Aorta (tissue), 5 donors: ENCODE data around the gene TBC1D23. TPM values are rescaled to one million over a fixed set of nuclear protein-coding genes. Genes with fewer than 3 reads are reported as not detected.

ENCODE experiments used
- ATAC-seq: fragments of 200-7000 bp; cut with Tn5 transposase; one replicate; pipeline ENCODE4 v1.9.1; 2022; ENCODE audit warnings: moderate library complexity; ENCODE audit not compliant: low FRiP score
- DNase-seq, 2 donors: peaks; one replicate each; pipeline ENCODE4 v3.0.0-alpha.2; 2020
- H3K27ac ChIP-seq, 2 donors: one replicate each; pipeline ENCODE4 v1.5.1; 2013; ENCODE audit warnings: low read length in 2 of 2, mild to moderate bottlenecking in 2 of 2, moderate library complexity in 2 of 2, control low read depth in 1 of 2, inconsistent platforms in 1 of 2, low read depth in 1 of 2
- H3K27me3 ChIP-seq, 2 donors: one replicate each; pipeline ENCODE4 v1.6.1; 2013; ENCODE audit warnings: control low read depth in 1 of 2, low read length in 1 of 2, mild to moderate bottlenecking in 1 of 2, moderate library complexity in 1 of 2; ENCODE audit not compliant: insufficient read depth in 2 of 2, control insufficient read depth in 1 of 2
- H3K36me3 ChIP-seq, 2 donors: one replicate each; pipeline ENCODE4 v1.6.1; 2013; ENCODE audit warnings: control low read depth in 1 of 2, low read length in 1 of 2, mild to moderate bottlenecking in 1 of 2; ENCODE audit not compliant: insufficient read depth in 2 of 2, control insufficient read depth in 1 of 2
- H3K4me1 ChIP-seq, 2 donors: one replicate each; pipeline ENCODE4 v1.6.1; 2013; ENCODE audit warnings: low read length in 2 of 2, control low read depth in 1 of 2, mild to moderate bottlenecking in 1 of 2, moderate library complexity in 1 of 2; ENCODE audit not compliant: insufficient read depth in 2 of 2, control insufficient read depth in 1 of 2
- H3K4me3 ChIP-seq, 2 donors: one replicate each; pipeline ENCODE4 v1.5.1; 2013; ENCODE audit warnings: low read length in 2 of 2, control low read depth in 1 of 2, mild to moderate bottlenecking in 1 of 2
- H3K9me3 ChIP-seq: one replicate; pipeline ENCODE4 v1.6.1; 2013; ENCODE audit warnings: mild to moderate bottlenecking, low read length; ENCODE audit not compliant: control insufficient read depth
- WGBS, 2 donors: extraction: QIAGEN DNeasy Blood & Tissue Kit; methylation state at CpG; one replicate each; pipeline ENCODE4 v1.1.7; 2013; 5-methylcytosine and 5-hydroxymethylcytosine counted together
- intact Hi-C, 2 donors: fragments of 100-400 bp; cut with DNase I; formaldehyde crosslinking; loops; one replicate each; pipeline versions ENCODE4 v1.14.2 to v1.15.0; 2022
- long read RNA-seq, 2 donors: library from polyadenylated mRNA; unstranded; transcript quantifications; one replicate each; pipeline ENCODE4 v2.0.0, GENCODE V29; 2020 to 2021
- polyA plus RNA-seq, 2 donors: library from polyadenylated mRNA; stranded (reverse); fragments of 200-250 nt; gene quantifications; one replicate each; pipeline ENCODE4 v1.2.3, GENCODE V29; 2013
- total RNA-seq, 2 donors: library from RNA; stranded (reverse); fragmentation: NEBNext Ultra II Directional; extraction: Animal tissue kit (Norgen Biotek cat#: 25700); gene quantifications; one replicate each; pipeline ENCODE4 v1.2.1, GENCODE V29; 2021
- donor health status: healthy with polysubstance abuse.
- donor health status: Bipolar disorder and iron deficiency.
- donor health status: DM: no; HTN: no; CAD: no.
- donor health status: DM: no; HTN: no; CAD: no.
- donor health status: DM: yes; HTN: yes; CAD: no.

The TBC1D23 gene
- total RNA-seq (10 to 100 TPM; 44.1 to 59.3 TPM), polyA plus RNA-seq (10 to 100 TPM; 19.5 to 22.5 TPM)
- long read RNA-seq, donor 1, transcript TBC1D23-202 (19 exons, 3,677 nt) = major isoform, 70 of 124 reads
- long read RNA-seq, donor 1, partial matches to known transcripts = 17 of 124 reads
- long read RNA-seq, donor 1, other reads (novel, unspliced or antisense) = 34 of 124 reads
- long read RNA-seq, donor 2, transcript TBC1D23-202 (19 exons, 3,677 nt) = major isoform, 14 of 32 reads
- long read RNA-seq, donor 2, partial matches to known transcripts = 3 of 32 reads
- long read RNA-seq, donor 2, other reads (novel, unspliced or antisense) = 14 of 32 reads

- no peaks in the 10 kb centered on the region for H3K36me3 ChIP-seq
- DNase-seq (peak; percentile 99), ATAC-seq (peak; percentile 100)
- no peaks in the 10 kb centered on the region for H3K27me3 ChIP-seq
- intact Hi-C loops = no loop called here
- peaks cover 0 to 4% of the 10 kb centered on the region in 2 donors for H3K4me1 ChIP-seq
- H3K4me3 ChIP-seq = peak within 1 kb of the TSS; percentile 72 to 86
- H3K9me3 ChIP-seq = no peaks in the 10 kb centered on the region
- peak within 1 kb of the TSS; percentile 45 to 85 for H3K27ac ChIP-seq
- WGBS, 2 donors = 0% methylated on average over 49 of the region's 49 CpGs
Measured at GRCh38 chr3:100260685-100261484, at the start of gene TBC1D23. Gene TBC1D23 (plus strand): TSS chr3:100260992. CDS start chr3:100261019, 27 bp downstream.

GRCh38 chr3:100213891-100214573 is 46.8 kb upstream of the TBC1D23 start:
- 85 to 87% methylated on average over 7 of the region's 7 CpGs for WGBS, 2 donors
- Histone ChIP-seq H3K27me3 (no peaks in the 10 kb centered on the region), H3K9me3 (no peaks in the 10 kb centered on the region), H3K4me1 (peaks cover 0 to 2% of the 10 kb centered on the region in 2 donors), H3K27ac (no peak overlapping the region), H3K36me3 (no peaks in the 10 kb centered on the region), H3K4me3 (no peak overlapping the region)
- DNase-seq = no peak
- ATAC-seq = no peak
- intact Hi-C loops = loop anchor here in 1 of 2 donors (5.0 kb wide), 1 partner anchor 37 kb away; no protein-coding TSS in a partner anchor

GRCh38 chr3:100214574-100214964 is 46.2 kb upstream of the TBC1D23 start:
- intact Hi-C loops = loop anchor here in 1 of 2 donors (5.0 kb wide), 1 partner anchor 37 kb away; no protein-coding TSS in a partner anchor
- no peaks in the 10 kb centered on the region for H3K36me3 ChIP-seq
- H3K4me3 ChIP-seq = no peak overlapping the region
- DNase-seq (no peak), ATAC-seq (no peak)
- H3K4me1 ChIP-seq = peaks cover 0 to 2% of the 10 kb centered on the region in 2 donors
- WGBS, 2 donors = 86 to 89% methylated on average over 5 of the region's 5 CpGs
- no peak overlapping the region for H3K27ac ChIP-seq
- H3K27me3 ChIP-seq = no peaks in the 10 kb centered on the region
- H3K9me3 ChIP-seq = no peaks in the 10 kb centered on the region

GRCh38 chr3:100216713-100217112 is 44.1 kb upstream of the TBC1D23 start:
- Histone ChIP-seq H3K9me3 (no peaks in the 10 kb centered on the region), H3K4me3 (no peak overlapping the region), H3K4me1 (no peaks in the 10 kb centered on the region), H3K27ac (no peak overlapping the region), H3K36me3 (no peaks in the 10 kb centered on the region), H3K27me3 (no peaks in the 10 kb centered on the region)
- intact Hi-C loops = no loop called here
- no peak for DNase-seq
- ATAC-seq = no peak
- 79 to 90% methylated on average over 1 of the region's 1 CpG for WGBS, 2 donors

- DNase-seq (no peak), ATAC-seq (no peak)
- H3K27ac ChIP-seq = no peak overlapping the region
- H3K4me3 ChIP-seq = no peak overlapping the region
- H3K27me3 ChIP-seq = no peaks in the 10 kb centered on the region
- no peaks in the 10 kb centered on the region for H3K9me3 ChIP-seq
- intact Hi-C loops = no loop called here
- WGBS, 2 donors = 97 to 100% methylated on average over 1 of the region's 1 CpG
- H3K36me3 ChIP-seq = no peaks in the 10 kb centered on the region
- H3K4me1 ChIP-seq = no peaks in the 10 kb centered on the region
Measured at GRCh38 chr3:100221159-100221558, 39.6 kb upstream of the TBC1D23 start.

- DNase-seq = no peak
- H3K9me3 ChIP-seq = no peaks in the 10 kb centered on the region
- intact Hi-C loops = no loop called here
Measured at GRCh38 chr3:100225193-100225592, 35.6 kb upstream of the TBC1D23 start.

GRCh38 chr3:100225883-100226282 is 34.9 kb upstream of the TBC1D23 start:
- no peak overlapping the region for H3K27ac ChIP-seq
- no peak overlapping the region for H3K4me3 ChIP-seq
- H3K4me1 ChIP-seq = no peaks in the 10 kb centered on the region
- 94 to 96% methylated on average over 8 of the region's 8 CpGs for WGBS, 2 donors
- no peak for DNase-seq
- no peaks in the 10 kb centered on the region for H3K9me3 ChIP-seq
- no peaks in the 10 kb centered on the region for H3K27me3 ChIP-seq
- intact Hi-C loops = no loop called here
- no peak for ATAC-seq
- no peaks in the 10 kb centered on the region for H3K36me3 ChIP-seq

More at GRCh38 chr3:100225193-100225592, 35.6 kb upstream of the TBC1D23 start:
- no peak for ATAC-seq
- Histone ChIP-seq H3K4me1 (no peaks in the 10 kb centered on the region), H3K27ac (no peak overlapping the region), H3K27me3 (no peaks in the 10 kb centered on the region), H3K36me3 (no peaks in the 10 kb centered on the region), H3K4me3 (no peak overlapping the region)
- WGBS, 2 donors = 94 to 96% methylated on average over 26 of the region's 26 CpGs

GRCh38 chr3:100226712-100227429 is 33.9 kb upstream of the TBC1D23 start:
- H3K9me3 ChIP-seq = no peaks in the 10 kb centered on the region
- ATAC-seq = no peak
- no peaks in the 10 kb centered on the region for H3K36me3 ChIP-seq
- intact Hi-C loops = no loop called here
- DNase-seq = no peak
- WGBS, 2 donors = 56 to 57% methylated on average over 6 of the region's 6 CpGs
- no peaks in the 10 kb centered on the region for H3K4me1 ChIP-seq
- no peak overlapping the region for H3K27ac ChIP-seq
- H3K27me3 ChIP-seq = no peaks in the 10 kb centered on the region
- H3K4me3 ChIP-seq = no peak overlapping the region
